Activated naive CD8-positive, alpha-beta T cell treated with anti-CD3 and anti-CD28 coated beads, Interleukin-2, amount 50 U/mL, for 24 hours (primary cell): Measurements from ENCODE around the gene GHDC.
A peak's percentile ranks its signal among the peaks of the same experiment; 100 is the strongest.
"Not testable (repeated sequence)": the region's sequence is repeated elsewhere in the genome, so short reads cannot be mapped to it uniquely, and the experiment has no call there.

ENCODE experiments used
- ATAC-seq: fragments of 150-1000 bp; cut with Tn5 transposase; one replicate; pipeline ENCODE4 v1.10.0; 2021
- DNase-seq: peaks from one replicate; pipeline ENCODE4 v3.0.0; 2021
- H3K27ac Mint-ChIP-seq: one replicate; pipeline ENCODE4 v1.8.0; 2021; ENCODE audit warnings: mild to moderate bottlenecking, mixed read lengths
- H3K27me3 Mint-ChIP-seq: one replicate; pipeline ENCODE4 v1.8.0; 2021; ENCODE audit warnings: mixed read lengths
- H3K36me3 Mint-ChIP-seq: one replicate; pipeline ENCODE4 v1.8.0; 2021; ENCODE audit warnings: low read depth, mixed read lengths
- H3K4me1 Mint-ChIP-seq: one replicate; pipeline ENCODE4 v1.8.0; 2021; ENCODE audit warnings: mixed read lengths
- H3K4me3 Mint-ChIP-seq: one replicate; pipeline ENCODE4 v1.8.0; 2021; ENCODE audit warnings: mild to moderate bottlenecking, moderate library complexity, mixed read lengths
- H3K9me3 Mint-ChIP-seq: one replicate; pipeline ENCODE4 v1.8.0; 2021; ENCODE audit warnings: mixed read lengths

Gene GHDC

GRCh38 chr17:42197564-42198156 is 3.4 kb upstream of the GHDC start:
- no peaks in the 10 kb centered on the region for H3K27me3 Mint-ChIP-seq
- ATAC-seq = no peak
- H3K4me3 Mint-ChIP-seq = no peak overlapping the region
- no peak overlapping the region for H3K27ac Mint-ChIP-seq
- DNase-seq = no peak
- H3K4me1 Mint-ChIP-seq = peaks cover 26% of the 10 kb centered on the region
- H3K36me3 Mint-ChIP-seq = peaks cover 6% of the 10 kb centered on the region
- no peaks in the 10 kb centered on the region for H3K9me3 Mint-ChIP-seq

GRCh38 chr17:42193216-42193968 is 902 bp downstream of the GHDC start:
- no peak for ATAC-seq
- Mint-ChIP-seq H3K4me3 (peak overlapping the region; percentile 95), H3K36me3 (peaks cover 2% of the 10 kb centered on the region), H3K4me1 (peaks cover 20% of the 10 kb centered on the region), H3K27me3 (no peaks in the 10 kb centered on the region), H3K9me3 (no peaks in the 10 kb centered on the region), H3K27ac (peak overlapping the region; percentile 90)
- DNase-seq = no peak

- H3K9me3 Mint-ChIP-seq = no peaks in the 10 kb centered on the region
- peak overlapping the region; percentile 95 for H3K4me3 Mint-ChIP-seq
These were observed 1.8 kb downstream of the GHDC start for GRCh38 chr17:42192189-42193126.

GRCh38 chr17:42191275-42191608 is 3.1 kb downstream of the GHDC start:
- no peak overlapping the region for H3K4me3 Mint-ChIP-seq
- no peak overlapping the region for H3K27ac Mint-ChIP-seq
- H3K9me3 Mint-ChIP-seq = no peaks in the 10 kb centered on the region
- peaks cover 2% of the 10 kb centered on the region for H3K36me3 Mint-ChIP-seq
- ATAC-seq = no peak
- no peaks in the 10 kb centered on the region for H3K27me3 Mint-ChIP-seq
- peaks cover 20% of the 10 kb centered on the region for H3K4me1 Mint-ChIP-seq
- DNase-seq = no peak

More at GRCh38 chr17:42192189-42193126, 1.8 kb downstream of the GHDC start:
- Mint-ChIP-seq H3K27ac (no peak overlapping the region), H3K27me3 (no peaks in the 10 kb centered on the region), H3K36me3 (peaks cover 2% of the 10 kb centered on the region), H3K4me1 (peaks cover 20% of the 10 kb centered on the region)
- DNase-seq = no peak
- no peak for ATAC-seq

- peaks cover 20% of the 10 kb centered on the region for H3K4me1 Mint-ChIP-seq
- H3K9me3 Mint-ChIP-seq = no peaks in the 10 kb centered on the region
- no peak overlapping the region for H3K27ac Mint-ChIP-seq
- ATAC-seq = no peak
- DNase-seq = no peak
- no peak overlapping the region for H3K4me3 Mint-ChIP-seq
- no peaks in the 10 kb centered on the region for H3K27me3 Mint-ChIP-seq
- H3K36me3 Mint-ChIP-seq = peaks cover 2% of the 10 kb centered on the region
These were observed 3.6 kb downstream of the GHDC start for GRCh38 chr17:42190491-42191274.

GRCh38 chr17:42189651-42189965 is 4.7 kb downstream of the GHDC start:
- H3K27me3 Mint-ChIP-seq = no peaks in the 10 kb centered on the region
- H3K9me3 Mint-ChIP-seq = no peaks in the 10 kb centered on the region
- peaks cover 24% of the 10 kb centered on the region for H3K4me1 Mint-ChIP-seq
- H3K4me3 Mint-ChIP-seq = no peak overlapping the region
- H3K36me3 Mint-ChIP-seq = peaks cover 2% of the 10 kb centered on the region
- H3K27ac Mint-ChIP-seq = no peak overlapping the region
- no peak for DNase-seq
- no peak for ATAC-seq

GRCh38 chr17:42188749-42189650 is 5.3 kb downstream of the GHDC start:
- no peak for ATAC-seq
- Mint-ChIP-seq H3K27me3 (no peaks in the 10 kb centered on the region), H3K27ac (no peak overlapping the region), H3K36me3 (peaks cover 2% of the 10 kb centered on the region), H3K9me3 (no peaks in the 10 kb centered on the region), H3K4me3 (no peak overlapping the region), H3K4me1 (peaks cover 23% of the 10 kb centered on the region)
- no peak for DNase-seq

- Mint-ChIP-seq H3K4me1 (peaks cover 25% of the 10 kb centered on the region), H3K4me3 (no peak overlapping the region), H3K36me3 (peaks cover 2% of the 10 kb centered on the region), H3K9me3 (no peaks in the 10 kb centered on the region), H3K27me3 (no peaks in the 10 kb centered on the region), H3K27ac (no peak overlapping the region)
- DNase-seq = no peak
- no peak for ATAC-seq
These were observed 6.5 kb downstream of the GHDC start for GRCh38 chr17:42187833-42188232.

GRCh38 chr17:42186191-42186590 is 8.1 kb downstream of the GHDC start:
- not testable (repeated sequence) for H3K4me3 Mint-ChIP-seq

GRCh38 chr17:42185621-42185930 is 8.7 kb downstream of the GHDC start:
- Mint-ChIP-seq H3K4me1 (peaks cover 33% of the 10 kb centered on the region), H3K4me3 (no peak overlapping the region), H3K27me3 (peaks cover 4% of the 10 kb centered on the region), H3K9me3 (no peaks in the 10 kb centered on the region), H3K36me3 (no peaks in the 10 kb centered on the region), H3K27ac (no peak overlapping the region)
- DNase-seq (no peak), ATAC-seq (no peak)

More at GRCh38 chr17:42186191-42186590, 8.1 kb downstream of the GHDC start:
- H3K4me1 Mint-ChIP-seq = peaks cover 31% of the 10 kb centered on the region
- not testable (repeated sequence) for H3K36me3 Mint-ChIP-seq, ATAC-seq, H3K9me3 Mint-ChIP-seq, DNase-seq, H3K27ac Mint-ChIP-seq, H3K27me3 Mint-ChIP-seq

GRCh38 chr17:42184713-42185620 is 9.3 kb downstream of the GHDC start, which contains the start of gene HCRT:
HCRT (minus strand) TSS chr17:42185452; CDS start chr17:42185365, 87 bp downstream.
- ATAC-seq = no peak
- peaks cover 37% of the 10 kb centered on the region for H3K4me1 Mint-ChIP-seq
- peak within 1 kb of the TSS; percentile 88 for H3K4me3 Mint-ChIP-seq

GRCh38 chr17:42183741-42184711 is 10.3 kb downstream of the GHDC start:
- peaks cover 14% of the 10 kb centered on the region for H3K27me3 Mint-ChIP-seq
- DNase-seq (peak; percentile 87), ATAC-seq (peak; percentile 66)
- peak overlapping the region; percentile 88 for H3K4me3 Mint-ChIP-seq
- no peaks in the 10 kb centered on the region for H3K9me3 Mint-ChIP-seq
- no peaks in the 10 kb centered on the region for H3K36me3 Mint-ChIP-seq
- peaks cover 42% of the 10 kb centered on the region for H3K4me1 Mint-ChIP-seq
- peak overlapping the region; percentile 87 for H3K27ac Mint-ChIP-seq

More at GRCh38 chr17:42184713-42185620, 9.3 kb downstream of the GHDC start, which contains the start of gene HCRT:
- H3K9me3 Mint-ChIP-seq = no peaks in the 10 kb centered on the region
- DNase-seq = no peak
- H3K27me3 Mint-ChIP-seq = peaks cover 10% of the 10 kb centered on the region
- no peaks in the 10 kb centered on the region for H3K36me3 Mint-ChIP-seq
- peak within 1 kb of the TSS; percentile 70 for H3K27ac Mint-ChIP-seq
